HG02610 (cell line): ENCODE results near the gene TFEB.

Experiments
- ATAC-seq: cut with Tn5 transposase; IDR thresholded peaks from one replicate; pipeline ENCODE4 v1.9.1; 2021; ENCODE audit warnings: mild to moderate bottlenecking, moderate library complexity; ENCODE audit not compliant: unreplicated experiment

The TFEB gene

DNA sequence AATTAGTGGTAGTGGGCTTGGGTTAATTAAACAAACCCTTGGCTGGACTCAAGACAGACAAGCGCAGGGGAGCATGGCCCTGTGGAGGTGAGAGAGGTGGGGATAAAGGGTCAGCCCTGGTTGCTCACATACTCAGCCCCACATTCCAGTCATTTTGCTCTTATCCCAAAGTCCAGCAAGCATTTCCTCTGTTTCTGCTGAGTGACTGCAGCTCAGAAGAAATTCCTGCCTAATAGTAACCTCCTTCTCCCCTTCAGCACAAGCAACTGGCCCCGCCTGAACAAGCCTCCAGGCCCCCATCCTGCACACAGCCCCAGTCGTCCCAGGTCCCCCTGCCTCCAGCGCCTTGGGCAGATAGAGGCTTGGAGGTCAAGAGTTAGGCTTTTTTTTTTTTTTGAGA is 3.6 kb upstream of the TFEB start:
- ATAC-seq: no peak

DNA sequence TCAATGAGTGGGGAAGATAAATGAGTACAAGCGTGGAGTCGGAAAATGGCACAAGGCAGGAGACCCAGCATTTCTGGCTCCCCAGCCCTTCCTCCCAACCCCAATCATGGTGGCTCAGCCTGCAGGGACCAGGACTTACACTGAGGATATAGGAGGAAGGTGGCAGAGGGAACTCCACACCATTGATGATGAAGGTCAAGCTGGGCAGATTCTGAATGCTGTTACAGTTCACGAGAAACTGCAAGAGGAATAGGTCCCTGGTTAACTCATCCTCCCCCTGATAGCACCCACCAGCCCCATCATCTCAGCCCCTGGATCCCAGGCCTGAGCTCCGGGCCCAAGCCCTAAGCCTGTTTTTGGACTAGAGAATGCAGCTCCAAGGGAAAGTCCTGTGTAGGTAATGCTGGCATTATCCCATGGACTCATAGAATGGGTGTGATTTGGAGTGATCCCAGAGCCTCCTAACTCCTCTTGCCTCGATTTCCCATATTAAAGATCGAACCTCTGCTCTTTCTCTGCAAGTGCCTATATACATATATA is 2.3 kb upstream of the TFEB start:
- no peak for ATAC-seq

DNA sequence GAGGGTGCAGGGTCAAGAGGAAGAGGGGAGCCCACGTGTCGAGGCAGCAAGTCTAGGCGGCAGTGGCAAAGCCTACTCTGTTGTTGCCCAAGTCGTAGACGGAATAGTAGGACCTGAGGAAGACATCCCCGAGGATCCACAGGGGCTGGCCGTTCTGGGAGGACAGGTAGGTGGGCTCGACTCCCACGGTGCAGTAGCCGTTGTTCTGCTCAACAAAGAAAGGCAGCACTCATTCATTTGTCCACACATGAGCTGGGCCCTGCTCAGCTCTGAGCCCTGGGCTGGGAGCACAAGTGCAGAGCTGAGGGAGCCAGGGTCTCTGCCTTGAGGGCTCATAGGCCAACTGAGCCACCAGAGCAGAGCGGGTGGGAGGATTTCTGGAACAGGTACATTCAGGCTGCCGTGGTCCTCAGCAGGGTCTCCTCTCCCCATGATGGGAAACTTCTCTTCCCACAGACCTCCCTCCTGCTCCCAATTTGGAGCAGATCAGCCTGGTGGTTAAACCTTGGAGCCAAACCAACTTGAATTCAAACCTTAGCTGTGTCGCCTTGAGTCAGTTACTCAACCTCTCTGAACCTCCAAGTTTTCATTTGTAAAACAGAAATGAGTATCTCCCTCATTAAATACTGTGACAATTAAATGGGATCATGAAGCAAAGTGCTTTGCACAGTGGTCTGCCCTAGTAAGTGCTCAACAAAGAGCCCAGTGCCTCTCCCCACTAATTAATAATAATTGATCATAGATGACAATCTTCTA is 1.6 kb upstream of the TFEB start:
- ATAC-seq: no peak

DNA sequence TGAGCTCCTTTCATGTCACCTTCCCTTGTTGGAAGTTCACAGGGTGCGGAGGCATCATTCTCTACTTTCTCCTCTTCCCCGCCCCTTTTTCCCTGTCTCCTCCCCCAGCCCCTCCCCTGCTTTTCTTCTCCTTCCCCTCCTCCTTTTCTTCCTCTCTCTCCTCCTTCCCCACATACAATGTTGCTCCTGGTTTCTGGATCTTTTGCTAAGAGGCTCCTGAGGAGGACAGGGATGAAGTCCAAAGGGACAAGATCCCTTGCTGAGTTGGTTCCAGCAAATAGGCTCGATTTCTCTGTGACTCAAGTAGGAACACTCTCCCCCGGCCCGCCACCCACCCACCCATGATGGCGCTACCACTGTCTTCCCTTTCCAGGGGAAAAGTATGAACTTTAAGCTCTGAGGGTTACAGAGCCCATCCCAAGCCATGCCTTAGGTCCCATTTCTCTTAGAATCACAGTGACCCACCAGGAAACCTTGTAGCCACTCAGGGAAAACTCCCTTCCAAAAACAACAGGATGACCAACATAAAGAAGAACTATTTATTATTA is 852 bp upstream of the TFEB start:
- no peak for ATAC-seq

DNA sequence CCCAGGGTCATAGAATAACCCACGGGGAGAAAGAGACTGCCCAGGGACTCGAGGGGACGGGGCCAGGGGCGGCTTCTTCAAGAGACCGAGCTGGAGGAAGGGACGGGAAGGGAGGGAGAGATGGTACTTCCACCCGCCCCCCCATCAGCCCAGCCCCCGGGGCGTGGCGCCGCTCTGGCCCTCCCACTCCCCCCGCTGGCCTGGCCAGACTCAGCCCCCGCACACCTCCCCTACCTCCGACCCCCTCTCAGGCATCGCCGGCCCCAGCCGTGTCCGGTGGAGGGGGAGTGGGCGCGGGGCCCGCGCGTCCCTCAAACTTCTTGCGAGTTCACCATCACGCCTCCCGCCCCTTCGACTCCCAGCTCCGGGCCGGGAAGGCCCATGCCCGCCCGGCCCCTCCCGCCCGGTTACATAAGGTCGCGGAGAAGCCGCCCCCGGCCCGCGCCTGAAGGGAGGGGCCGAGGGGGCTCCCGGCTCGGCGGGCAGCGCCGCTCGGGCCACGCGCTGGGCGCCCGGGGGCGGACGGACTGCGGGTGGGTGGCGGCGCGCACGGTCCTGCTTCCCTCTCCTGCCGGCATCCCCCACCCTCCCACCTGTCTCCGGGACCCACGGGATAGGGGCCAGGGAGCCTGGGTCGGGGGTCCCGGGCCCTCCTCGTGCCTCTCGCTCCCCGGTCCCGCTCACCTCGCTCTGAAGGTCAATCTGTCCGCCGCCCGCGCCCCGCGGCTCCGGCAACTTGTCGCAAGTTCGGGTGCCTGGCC is 562 bp downstream of the TFEB start:
- peak; percentile 19 for ATAC-seq

DNA sequence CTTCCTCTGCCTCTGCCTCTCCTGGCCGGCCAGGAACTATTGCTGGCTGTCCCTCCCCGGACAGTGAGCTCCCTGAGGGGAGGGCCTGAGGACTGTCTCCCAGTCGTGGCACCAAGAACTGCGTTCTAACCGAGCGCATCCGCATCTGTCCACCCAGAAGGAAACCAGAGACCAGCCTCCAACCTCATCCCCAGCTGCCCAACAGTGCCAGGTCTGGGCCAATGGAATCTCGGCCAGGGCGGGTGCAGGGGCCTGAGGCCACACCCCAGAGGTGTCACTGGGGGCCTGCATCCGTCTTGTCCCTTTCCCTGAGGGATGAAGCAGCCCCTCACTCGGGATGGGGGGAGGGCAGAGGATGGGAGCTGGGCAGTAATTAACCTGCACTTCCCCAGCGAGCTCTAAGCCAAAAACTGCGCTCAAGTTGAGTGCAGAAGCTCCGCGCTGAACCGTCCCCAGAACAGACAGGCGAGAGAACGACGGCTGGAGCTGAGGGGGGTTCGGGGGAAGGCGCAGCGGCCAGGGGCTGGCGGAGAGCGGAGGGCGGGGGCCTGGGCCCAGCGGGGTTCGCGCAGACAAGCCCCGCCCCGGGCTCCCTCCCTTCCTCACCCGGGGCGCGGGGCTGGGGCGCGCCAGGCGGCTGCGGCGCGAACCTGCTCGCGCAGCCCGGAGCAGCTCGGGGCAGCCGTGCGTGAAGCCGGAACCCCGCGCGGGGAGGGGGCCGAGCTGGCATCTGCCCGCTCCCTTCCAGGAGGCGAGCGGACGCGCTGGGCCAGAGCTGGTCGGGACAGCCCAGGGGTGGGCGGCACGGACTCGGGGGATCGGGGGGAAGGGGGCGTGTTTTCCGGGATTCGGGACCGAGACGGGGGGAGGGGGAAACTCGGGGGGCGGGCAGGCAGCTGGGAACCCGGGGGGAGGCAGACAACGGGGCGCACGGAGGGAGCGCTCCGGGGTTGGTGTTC is 1.4 kb downstream of the TFEB start:
- peak; percentile 35 for ATAC-seq

DNA sequence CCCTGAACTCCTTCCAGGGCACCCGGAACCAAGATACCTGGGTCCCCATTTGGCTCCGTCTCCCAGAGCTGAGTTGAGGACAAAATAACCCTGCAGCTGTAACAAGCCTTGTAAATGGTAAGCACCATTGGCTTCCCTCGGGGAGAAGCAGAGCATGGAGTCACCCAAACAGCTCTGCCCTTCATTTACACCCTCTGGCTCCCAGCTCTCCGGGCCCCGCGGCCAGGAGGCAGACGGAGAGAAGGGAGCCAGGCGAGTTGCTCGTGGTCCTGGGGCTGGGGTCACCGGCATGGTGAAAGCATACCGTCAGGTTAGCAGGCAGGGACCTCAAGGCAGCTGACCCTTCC is 2.1 kb downstream of the TFEB start:
- ATAC-seq: no peak

DNA sequence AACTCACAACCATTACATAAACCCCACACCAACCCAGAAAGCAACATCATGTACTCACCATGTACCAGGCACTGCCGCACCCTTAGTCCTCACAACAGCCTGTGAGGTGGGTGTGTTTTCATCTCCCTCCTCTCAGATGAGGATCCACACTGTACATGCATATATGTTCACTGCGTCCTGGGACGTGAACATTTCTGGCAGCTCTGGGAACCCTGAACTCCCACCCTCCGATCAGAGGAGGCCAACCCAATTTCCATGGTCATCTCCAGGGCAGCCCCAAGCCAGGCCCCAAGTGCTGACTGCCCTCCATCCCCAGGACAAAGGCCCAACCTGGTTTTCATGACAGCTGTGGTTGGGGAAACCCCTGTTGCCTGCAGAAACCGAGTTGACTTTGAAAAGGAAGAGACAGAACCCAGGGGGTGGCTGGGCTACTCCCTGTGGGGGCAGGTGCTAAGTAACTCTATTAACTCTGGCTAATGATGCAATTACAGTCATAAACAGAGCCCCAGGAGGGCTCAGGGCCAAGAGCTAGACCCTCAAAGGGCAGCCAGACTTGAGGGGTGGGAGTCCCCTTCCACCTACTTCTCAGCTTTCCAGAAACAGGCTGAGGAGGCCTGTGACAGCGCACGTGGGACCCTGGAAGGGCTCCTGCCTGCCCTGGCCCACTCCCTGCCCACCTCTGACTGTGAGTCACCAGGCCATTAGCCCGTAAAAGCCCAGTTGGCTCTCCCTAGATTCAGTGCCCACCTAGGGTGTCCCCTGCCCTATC is 2.6 kb downstream of the TFEB start:
- peak; percentile 36 for ATAC-seq

DNA sequence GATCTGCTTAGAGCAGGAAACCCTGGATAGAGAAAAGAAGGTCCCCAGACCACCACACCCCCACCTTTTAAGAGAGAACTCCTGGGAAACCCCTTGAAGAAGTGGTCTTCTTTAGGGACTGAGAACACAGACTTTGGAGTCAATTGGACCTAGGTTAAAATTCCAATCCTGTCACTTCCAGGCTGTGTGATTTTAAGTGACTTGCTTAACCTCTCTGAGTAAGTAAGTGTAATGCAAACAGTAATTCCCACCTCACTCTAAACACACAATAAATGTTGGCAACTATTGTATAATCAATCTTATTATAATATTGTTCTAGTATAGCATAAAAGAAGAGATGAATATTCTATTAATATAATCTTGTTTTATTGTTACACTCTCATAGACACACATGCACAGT is 3.3 kb downstream of the TFEB start:
- no peak for ATAC-seq

DNA sequence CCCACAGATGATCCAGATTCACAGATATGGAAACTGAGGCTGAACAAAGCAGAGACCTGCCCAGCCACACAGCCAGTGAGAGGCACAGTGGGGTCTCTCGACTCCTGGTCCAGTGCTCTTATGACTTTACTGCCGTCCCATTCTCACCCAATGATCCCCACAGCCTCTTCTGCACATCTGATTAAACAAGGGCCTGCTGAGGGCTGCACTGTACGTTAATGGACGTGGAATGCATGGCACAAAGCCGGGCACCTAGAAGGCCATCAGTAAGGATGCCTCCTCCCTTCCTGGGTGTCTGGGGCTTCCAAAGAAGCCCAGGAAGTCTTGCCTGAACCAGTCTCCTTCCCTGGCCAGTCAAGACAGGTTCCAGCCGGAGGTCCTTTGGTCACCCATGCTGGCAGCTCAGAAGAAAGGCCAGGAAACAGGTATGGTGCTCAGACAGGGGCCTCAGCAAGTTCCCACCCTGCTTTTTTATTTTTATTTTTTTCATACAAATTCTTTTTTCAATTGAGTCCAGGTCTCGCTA is 3.8 kb downstream of the TFEB start:
- ATAC-seq: no peak

DNA sequence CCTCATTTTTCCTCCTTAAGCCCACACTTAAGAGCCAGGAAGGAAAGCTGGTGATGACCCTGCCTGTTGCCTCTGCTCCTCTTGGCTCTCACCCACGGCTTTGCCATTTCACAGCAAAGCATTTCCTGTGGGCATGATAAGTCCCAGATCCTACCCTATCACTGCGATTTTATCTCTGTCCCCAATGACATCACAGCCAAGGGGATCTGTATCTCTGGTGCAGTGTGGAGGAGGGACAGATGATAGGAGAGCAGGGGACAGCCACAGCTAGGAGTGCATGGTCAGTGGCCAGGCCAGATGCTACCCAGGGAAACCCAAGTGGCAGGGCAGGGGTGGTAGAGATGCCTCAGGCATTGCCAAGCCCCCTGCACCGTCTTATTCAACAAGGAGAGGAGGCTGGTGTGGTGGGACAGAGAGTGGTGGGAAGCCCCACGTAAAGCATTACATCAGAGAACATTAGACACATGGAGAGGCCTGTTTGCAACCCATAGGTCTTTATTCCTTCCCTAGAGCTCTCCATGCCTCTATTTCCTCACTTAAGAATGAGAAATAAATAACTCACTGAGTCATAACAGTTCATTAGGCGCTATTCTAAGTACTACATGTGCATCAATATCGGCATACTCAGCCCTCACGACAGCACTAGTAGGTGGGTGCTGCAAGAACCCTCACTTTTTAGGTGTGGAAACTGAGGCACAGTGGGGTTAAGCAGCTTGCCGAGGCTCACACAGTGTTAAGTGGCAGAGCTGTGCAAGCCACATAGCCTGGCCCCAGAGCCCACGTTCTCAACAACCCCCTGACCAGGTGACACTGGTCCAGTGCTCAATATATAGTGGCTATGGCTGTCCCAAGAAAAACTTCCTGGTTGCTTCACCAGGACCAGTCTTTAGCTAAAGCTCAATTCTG is 4.6 kb downstream of the TFEB start:
- ATAC-seq: no peak

DNA sequence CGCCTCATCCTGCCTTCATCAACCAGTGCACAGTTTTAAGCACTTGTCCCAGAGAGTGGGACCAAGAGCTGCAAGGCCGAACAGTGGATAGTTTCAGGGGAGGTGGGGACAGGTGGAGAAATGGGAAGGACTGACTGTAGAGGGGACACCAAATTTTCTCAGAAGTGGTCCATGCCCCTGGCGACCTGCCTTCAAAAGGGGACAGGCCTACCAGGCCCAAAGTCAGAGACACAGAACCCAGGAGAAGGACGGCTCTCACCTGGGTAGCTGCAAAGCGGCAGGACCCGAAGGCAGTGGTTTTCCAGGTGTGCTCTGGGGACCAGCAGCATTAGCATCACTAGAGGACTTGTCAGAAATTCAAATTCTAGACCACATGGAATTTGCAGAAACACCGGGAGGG is 5.8 kb downstream of the TFEB start:
- ATAC-seq: no peak

DNA sequence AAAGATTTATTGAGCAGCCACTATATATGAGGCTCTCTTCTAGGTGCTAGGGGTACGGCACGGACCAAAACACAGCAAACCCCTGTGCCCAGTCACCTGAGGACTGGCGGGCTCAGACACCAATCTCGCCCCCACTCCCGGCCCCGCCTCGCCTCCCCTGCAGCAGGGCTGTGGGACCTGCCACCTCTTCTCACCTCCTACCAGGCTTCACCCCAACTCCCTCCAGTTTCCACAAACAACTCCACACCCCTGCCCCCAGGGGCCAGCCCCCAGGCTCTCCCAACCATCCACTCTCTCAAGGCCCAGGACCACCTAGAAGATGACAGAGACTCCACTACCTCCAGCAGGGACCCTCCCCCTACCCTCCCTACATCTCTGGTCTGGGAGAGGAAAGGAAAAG is 6.5 kb downstream of the TFEB start:
- no peak for ATAC-seq

DNA sequence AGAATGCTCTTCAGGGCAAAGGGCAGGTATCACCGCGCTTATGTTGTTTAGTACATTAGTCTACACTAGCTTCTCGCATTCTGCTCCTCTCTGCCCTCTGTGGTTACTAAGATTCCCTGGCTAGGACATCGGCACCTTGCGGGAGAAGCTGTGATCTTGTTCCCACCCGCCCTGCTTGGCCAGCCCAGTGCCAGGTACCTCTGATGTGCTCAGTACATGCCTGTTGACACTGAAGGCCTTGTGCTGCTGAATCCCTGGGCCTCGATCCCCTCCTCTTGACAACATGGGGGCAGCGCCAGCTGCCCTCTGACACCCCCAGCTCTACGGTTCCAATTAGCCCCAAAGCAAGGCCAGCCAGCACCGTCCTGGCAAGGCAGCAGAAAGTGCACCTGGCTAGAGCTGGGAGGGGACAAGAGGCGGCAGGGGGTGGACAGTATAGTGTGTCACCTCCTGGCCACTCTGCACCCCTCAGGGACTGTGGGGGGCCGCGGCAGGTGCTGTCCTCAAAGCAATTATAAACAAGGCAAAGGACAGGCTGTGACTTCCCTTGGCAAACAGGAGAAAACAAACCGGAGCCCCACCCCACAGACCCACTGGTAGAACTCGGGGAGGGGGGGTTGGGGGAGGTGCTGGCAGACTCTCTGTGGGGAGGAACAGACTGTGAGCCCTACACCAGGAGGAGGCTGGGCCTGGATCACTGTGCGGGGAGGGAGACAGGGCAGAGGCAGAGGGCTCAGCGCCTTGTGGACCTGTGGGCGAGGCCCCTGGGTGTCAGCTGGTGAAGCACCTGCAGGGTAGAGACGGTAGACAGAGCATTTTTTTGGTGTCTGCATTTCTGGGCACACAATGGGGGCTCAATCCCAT is 7.1 kb downstream of the TFEB start:
- no peak for ATAC-seq

DNA sequence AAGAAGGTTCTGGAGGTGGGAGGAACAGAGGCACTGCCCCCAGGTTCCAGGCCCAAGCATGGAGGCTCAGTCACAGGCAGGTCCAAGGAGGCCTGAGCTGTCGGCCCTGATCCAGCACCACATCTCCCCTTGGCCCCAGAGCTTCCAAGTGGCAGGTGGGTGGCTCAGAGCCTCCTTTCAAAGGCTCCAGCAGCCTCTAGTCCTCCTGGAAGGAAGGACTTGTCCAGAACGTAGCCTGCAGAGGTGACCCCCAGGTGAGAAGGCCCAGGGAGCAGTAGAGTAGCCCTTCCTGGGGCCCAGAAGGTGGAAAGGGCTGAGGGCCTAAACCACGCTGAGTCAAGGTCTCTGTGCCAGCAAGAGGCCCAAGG is 7.7 kb downstream of the TFEB start:
- ATAC-seq: no peak

DNA sequence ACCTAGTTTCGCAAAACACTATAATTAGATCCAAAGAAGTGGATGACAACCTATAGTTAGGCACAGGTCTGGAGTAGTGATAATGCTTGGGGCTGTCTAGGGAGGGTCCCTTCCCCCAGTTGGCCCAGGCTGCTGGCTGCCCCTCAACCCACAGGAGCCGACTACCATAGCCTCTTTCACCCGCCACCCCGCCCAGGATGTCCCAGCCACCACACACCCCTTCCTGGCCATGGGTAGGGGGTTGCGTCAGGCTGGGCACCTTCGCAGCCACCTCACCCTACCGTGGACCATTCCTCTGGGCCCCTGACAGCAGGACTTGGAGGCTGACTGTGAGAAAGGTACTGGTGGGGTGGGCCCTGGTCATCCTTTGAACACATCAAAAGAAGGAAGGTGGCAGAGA is 8.5 kb downstream of the TFEB start:
- ATAC-seq: no peak

DNA sequence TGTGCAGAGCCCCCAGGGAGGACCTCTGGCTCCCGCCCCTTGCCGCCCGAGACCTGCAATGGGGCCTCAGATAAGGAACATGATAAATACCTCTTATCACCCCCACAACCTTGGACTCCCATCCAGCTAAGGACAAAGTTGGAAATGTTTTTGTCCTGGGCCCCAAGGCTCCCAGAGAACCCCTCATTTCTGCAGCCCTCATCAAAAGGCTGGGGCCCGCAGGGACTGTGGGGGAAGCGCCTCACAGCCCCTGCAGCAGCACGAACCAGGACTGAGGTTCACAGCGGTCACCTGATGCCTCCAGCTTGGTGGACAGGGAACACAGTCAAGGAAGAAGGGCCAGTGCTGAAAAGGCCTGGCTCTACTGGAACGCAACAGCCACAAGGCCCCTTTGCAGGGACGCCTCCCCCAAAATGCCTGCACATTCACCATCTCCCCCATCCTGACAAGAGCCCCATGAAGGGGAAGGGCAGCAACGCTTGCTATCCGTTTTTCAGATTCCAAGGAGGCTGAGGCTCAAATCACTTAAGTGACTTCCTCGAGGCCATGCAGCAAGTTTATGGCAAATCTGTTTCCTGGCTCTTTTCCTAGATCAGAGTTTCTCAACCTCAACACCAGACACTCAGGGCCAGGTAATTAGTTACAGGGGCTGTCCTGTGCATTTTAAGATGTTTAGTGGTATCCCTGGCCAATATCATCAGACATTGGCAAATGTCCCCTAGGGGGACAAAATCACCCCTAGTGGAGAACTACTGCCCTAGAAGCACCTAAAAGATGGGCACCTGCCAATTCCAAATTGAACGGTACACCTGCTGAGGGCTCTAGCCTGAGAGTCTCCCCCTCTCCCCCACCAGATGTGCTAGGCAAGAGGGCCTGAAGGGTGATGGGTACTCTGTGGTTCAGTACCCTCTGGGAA is 10.6 kb downstream of the TFEB start:
- ATAC-seq: no peak
